GM23248 (cell line): ENCODE results near the gene SNX14.

Experiments
- EZH2 ChIP-seq: fragments of 200-600 bp; sonication (generic); IDR thresholded peaks from 2 replicates; pipeline ENCODE4 v1.6.1; 2018; ENCODE audit warnings: antibody characterized with exemption, mild to moderate bottlenecking; ENCODE audit not compliant: insufficient read depth, poor library complexity, severe bottlenecking
- EZH2phosphoT487 ChIP-seq: fragments of 200-600 bp; sonication (generic); IDR thresholded peaks from 2 replicates; pipeline ENCODE4 v1.6.1; 2018; ENCODE audit warnings: antibody characterized with exemption, moderate library complexity, mild to moderate bottlenecking, low read depth; ENCODE audit not compliant: insufficient read depth

- TF ChIP-seq EZH2phosphoT487 = no peak
- TF ChIP-seq EZH2 = no peak
Measured at GRCh38 chr6:85547719-85548118, 45.9 kb downstream of the SNX14 start.
